Effector CD4-positive, alpha-beta T cell (primary cell): ENCODE data around the gene KLHL36.
"Not testable (repeated sequence)": the region's sequence is repeated elsewhere in the genome, so short reads cannot be mapped to it uniquely, and the experiment has no call there.

Experiments used
- DNase-seq: peaks from one replicate; pipeline ENCODE4 v3.0.0-alpha.2; 2020

The KLHL36 gene

DNA sequence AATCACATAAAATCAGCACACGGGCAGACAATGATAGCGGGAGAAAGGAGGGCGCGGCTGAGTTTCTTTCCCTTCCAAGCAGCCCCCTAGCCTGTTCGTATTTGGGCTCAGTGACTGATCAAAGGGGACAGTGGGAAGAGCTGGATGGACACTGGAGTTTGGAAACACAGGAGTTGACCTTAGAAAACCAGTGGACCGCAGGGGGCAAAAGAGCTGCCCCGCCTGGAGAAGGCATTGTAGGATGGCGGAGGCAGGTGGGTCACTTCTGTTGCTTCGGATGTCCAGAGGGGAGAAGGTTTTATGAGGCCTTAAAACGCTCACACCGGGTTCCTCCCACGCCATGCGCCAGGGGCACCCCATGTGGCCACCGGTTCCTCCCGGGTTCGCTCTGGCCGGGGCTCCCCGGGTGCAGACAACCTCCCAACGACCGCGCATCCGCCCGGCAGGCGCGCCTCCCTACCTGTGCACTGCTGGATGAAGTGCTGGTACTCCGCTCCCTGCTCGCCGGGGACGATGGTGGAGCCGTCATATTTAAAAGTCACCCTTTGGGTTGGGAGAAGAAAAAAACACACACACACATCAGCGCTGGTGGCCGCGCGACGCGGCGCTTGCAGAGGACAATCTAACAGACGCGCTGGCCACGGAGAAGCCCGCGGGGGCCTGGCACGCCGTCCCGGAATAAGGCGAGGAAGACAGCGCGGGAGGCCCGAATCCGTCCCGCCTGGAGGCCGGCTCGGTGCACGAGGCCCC is 31.1 kb upstream of the KLHL36 start:
- no peak for DNase-seq

DNA sequence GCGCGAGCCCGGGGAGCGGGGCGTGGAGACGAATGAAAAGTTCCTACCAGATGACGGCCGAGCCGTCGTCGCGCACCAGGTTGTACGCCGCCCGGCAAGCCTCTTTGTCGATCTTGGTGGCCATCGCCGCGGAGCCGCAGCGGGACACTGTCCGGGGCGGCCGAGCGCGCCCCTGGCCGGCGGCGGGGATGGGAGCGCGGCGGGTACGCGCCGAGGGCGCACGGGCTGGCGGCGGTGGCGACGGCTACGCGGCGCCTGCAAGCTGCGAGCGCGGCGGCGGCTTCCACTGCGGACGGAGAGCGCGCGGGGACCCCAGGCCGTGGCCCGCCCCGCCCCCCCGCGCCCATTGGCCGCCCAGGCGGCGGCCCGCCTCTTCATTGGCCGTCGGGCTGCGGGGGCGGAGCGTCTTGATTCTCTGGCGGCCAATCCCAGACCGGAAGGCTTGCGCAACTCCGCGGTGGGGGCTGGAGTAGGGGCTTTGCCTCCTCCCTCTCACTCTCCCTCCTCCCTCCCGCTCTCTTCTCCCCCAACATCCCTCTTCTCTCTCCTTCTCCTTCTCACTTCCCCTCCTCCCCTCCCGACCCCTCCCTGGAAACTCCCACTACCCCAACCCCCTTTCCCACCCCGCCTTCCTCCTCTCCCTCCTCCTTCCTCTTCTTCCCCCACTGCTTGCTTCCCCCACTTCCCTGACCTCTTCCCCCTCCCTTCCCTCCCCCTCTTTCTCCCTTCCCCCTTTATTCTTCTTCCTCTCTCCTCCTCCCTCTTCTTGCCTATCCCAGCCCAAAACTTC is 30.3 kb upstream of the KLHL36 start, which contains the start of gene COTL1:
Gene COTL1, minus strand, starts transcription at position 288 of the 790 bp plus-strand sequence. Its CDS starts 164 bp downstream, at position 124.
- DNase-seq: peak; percentile 91

DNA sequence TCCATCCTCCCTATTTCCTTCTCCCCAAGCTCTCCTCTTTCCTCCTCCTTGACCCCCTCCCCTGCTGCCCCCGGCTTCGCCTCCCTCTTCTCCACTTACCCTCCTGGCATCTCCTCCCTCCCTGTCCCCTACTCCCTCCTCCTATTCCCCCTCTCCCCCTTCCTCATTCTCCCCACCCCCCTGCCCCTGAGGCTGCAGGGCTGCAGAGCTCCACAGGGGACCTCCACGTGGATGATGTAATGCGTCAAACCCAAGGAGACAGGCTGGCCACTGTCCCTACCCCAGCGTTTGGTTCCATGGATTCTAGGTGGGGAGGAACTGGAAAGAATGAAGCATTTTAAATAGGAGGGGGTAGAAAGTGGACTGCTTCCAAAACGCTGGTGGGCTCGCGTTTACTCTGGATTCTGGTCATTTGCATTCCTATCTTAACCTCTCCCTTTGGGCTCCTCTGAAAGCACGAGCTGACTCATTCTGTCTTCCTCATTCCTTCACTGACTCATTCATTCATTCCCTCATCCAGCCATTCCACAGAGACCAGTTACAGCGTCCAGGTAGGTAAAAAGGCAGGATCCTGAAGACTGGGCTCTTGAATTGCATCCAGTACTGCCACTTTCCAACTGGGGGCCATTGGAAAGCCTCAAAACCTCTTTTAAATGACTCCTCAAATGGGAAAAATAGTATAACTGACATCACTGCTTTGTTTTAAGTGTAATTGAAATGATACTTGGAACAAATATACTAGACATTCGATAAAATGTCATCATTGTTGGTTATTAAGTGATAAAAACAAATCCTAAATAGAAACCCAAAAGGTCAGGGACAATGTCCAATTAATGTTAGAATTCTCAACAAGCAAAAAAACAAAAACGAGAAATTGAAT is 29.5 kb upstream of the KLHL36 start:
- DNase-seq: no peak

DNA sequence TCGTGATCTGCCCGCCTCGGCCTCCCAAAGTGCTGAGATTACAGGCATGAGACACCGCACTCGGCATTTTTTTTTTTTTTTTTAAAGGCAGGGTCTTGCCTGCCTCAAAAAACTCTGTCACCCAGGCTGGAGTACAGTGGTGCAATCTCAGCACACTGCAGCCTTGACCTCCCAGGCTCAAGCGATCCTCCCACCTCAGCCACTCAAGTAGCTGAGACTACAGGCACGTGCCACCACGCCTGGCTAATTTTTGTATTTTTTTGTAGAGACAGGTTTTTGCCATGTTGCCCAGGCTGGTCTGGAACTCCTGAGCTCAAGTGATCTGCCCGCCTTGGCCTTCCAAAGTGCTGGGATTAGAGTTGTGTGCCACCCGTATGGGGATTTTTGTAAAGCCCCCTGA is 27.4 kb upstream of the KLHL36 start:
- DNase-seq: not testable (repeated sequence)

DNA sequence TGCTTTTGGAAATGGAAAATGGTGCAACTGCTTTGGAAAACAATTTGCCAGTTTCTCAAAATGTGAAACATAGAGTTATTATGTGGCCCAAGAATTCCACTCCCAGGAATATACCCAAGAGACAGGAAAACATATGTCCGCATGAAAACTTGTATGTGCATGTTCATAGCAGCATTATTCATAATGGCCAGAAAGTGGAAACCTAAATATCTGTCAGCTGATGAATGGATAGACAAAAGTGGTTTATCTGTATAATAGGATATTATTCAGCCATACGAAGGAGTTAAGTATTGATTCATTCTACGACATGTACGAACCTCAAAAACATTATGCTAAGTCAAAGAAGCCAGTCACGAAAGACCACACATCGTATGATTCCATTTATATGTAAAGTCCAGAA is 22.8 kb upstream of the KLHL36 start:
- no peak for DNase-seq

DNA sequence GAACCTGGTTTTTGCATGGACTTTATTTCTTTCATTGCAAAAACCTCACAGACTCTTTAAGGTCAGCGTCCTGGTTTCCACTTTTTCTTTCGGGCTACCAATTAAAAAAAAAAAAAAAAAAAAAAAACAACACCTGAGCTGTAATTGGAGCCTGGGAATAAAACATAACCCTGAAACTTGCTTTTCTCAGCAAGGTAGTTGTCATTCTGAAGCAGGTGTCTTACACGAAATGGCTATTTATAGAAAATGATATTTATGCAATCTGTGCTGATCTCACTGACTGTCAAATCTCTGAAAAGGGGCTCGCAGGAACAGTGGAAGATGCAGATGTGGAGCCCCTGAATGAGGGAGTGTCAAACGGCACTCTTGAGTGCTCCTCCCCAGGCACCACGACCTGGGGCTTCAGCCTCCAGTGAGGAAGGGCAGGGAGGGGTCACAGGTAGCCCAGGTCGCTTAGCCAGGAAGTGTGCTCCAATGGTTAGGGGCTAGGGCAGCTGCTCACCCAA is 20.0 kb upstream of the KLHL36 start:
- no peak for DNase-seq

DNA sequence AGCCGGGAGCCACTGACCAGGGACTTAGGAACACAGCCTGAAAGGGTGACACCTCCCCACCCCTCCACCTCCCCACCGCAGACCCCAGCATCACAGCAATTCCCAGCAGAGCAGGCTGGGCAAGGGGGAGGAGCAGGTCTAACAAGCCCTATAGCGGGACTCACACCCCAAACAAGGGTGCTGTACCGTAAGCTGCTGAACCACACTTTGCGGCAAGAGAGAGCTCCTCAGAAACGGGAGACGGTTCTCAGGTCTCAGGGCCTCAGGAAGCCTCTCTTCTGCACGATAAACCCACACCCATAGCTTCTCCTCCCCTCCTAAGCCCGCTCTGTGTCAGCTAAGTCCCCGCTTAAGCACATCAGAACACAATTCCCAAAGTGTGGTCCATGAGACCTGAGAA is 18.7 kb upstream of the KLHL36 start:
- no peak for DNase-seq

DNA sequence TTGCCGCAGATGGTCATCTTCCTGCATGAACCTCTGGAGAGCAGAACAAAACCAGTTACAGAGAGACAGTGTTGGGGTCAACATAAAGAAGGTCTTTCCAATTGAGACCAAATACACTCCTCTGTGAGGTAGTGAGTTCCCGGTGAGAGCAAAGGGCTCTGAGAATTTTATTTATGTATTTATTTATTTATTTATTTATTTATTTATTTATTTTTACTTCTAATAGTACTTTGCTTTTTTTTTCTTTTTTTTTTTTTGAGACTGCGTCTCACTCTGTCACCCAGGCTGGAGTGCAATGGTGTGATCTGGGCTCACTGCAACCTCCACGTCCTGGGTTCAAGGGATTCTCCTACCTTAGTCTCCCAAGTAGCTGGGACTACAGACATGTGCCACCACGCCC is 18.3 kb upstream of the KLHL36 start:
- DNase-seq: no peak

DNA sequence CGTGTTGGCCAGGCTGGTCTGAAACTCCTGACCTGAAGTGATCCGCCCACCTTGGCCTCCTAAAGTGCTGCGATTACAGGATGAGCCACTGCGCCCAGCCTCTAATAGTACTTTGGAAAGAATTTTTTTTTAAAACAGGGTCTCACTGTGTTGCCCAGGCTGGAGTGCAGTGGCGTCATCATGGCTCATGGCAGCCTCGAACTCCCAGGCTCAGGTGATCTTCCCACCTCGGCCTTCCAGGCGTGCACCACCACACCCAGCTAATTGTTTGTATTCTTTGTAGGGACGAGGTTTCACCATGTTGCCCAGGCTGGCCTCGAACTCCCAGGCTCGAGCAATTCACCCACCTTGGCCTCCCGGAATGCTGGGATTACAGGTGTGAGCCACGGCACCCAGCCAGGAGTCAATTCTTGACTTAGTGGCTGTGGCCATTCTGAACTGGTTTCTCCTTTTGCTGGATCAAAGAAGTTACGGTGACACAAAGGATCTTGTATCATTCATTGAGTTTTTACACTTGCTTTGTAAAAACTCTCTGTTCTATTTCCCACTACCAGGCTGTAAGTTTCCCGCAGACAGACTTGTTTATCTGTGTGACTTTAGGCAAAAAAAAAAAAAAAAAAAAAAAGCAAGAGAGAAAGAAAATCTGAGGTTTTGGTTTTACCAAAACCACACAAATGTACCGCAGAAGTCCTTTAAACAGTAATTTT is 17.7 kb upstream of the KLHL36 start:
- DNase-seq: no peak

DNA sequence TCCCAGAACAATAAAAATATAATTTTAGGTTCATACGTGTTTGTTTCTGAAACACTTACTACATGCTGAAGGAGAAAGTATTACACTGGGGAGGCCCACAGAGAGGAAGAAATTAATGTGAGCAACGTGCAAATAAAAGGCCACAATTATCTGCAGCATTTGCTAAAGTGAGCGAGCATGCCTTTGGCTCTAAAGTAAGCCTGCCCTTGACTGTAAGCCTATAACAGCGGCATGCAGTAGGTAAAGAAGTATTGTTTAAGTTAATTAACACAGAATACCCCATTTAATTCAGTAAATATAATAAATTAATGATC is 17.2 kb upstream of the KLHL36 start:
- no peak for DNase-seq

DNA sequence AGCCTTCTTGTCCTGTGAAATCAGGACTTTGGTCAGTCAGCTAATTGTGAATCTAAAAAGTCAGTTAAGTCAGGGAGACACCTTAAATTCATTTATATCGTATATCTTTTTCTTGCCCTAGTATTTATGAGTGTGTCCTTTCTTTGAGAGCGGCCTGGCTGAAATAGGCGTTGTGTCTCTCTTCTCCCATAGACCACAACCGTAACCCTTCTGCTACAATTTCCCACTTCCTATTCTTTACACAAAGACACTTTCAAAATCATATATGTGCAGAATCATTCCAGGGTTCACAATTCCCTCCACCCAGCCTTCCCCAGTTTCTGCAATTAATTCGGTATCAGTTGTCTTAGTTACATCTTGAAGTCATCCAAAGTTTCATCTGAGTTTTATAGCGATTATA is 16.4 kb upstream of the KLHL36 start:
- DNase-seq: no peak

DNA sequence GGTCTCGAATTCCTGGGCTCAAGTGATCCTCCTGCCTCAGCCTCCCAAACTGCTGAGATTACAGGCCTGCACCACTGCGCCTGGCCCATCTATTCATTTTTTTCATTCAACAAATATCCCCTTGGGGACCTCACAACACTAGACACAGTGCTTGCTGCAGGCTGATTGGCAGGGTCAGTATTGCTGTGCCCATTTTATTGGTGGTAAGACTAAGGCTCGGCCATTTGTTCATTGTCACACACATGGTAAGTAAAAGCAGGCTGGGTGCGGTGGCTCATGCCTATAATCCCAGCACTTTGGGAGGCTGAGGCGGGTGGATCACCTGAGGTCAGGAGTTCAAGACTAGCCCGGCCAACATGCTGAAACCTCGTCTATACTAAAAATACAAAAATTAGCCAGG is 15.4 kb upstream of the KLHL36 start:
- DNase-seq: not testable (repeated sequence)

DNA sequence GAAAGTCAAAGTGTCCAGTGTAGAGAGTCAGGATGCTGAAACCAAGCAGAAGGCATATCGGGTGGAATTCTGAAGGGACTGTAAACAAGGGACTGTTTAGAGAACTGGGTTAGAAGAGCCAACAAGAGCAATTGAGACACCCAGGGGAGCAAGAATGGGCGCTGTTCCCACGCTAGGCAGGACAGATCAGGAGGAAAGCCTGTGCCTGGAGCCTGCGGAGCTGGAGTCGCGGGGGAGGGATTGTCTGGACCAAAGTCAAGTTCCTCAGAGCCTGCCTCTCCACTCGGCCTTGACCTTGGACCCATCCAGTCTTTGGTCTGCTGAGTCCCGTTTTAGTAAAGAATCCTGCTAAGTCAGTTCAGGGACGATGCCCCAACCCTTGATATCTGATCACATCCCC is 14.7 kb upstream of the KLHL36 start:
- DNase-seq: no peak

DNA sequence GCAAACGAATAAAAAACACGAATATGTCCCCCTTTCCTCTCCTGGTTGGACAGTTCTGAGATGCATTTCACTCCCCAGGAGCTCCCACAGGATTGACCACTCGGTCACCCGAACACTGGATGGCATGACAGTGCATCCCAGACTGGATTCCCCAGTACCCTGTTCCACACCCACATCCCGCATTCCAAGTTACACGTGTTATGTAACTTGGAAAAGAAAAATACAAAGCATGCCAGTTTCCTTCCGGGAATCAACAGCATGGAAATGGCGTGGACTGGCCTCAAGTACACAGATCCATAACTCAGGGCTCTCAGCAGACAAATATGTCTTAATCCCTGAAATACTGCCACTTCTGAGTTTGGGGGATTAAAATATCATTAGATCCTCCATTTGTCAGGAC is 12.6 kb upstream of the KLHL36 start:
- no peak for DNase-seq

DNA sequence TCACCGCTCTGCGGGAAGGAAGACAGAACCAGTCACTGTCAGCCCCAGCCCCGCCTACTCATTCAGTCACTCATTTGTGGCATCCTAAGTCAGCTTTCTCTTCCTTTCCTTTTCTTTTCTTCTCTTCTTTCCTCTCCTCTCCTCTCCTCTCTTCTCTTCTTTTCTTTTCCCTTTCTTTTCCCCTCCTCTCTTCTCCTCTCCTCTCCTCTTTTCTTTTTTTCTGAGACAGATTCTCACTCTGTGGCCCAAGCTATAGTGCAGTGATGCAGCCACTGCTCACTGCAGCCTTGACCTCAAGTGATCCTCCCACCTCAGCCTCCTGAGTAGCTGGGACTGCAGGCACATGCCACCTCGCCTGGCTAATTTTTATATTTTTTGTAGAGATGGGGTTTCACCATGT is 10.6 kb upstream of the KLHL36 start:
- no peak for DNase-seq

DNA sequence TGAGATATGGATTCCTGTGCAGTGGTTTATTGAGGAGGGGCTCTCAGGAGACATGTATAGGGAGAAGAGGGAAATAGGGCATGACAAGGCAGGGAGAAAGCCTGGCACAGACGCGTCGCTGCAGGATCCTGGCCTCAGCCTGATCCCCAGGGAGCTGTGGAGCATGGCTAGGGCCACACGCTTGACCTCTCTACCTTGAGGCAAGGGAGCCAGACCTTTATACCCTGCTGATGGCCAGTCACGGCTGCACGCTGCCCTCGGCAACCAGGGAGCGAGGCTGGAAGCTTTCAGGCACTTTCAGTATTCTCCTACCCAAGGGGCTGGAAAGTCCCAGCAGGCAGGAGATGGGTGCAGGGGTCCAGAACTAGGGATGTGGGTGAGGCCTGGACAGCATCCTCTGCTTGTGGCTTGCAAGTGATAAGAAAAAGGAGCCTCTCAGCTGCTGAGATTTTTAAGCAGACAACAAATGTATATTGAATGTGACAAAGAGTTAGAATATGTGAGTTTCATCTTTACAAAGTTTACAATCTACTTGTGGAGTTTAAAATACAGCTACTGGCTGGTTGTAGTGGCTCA is 10.0 kb upstream of the KLHL36 start:
- no peak for DNase-seq

DNA sequence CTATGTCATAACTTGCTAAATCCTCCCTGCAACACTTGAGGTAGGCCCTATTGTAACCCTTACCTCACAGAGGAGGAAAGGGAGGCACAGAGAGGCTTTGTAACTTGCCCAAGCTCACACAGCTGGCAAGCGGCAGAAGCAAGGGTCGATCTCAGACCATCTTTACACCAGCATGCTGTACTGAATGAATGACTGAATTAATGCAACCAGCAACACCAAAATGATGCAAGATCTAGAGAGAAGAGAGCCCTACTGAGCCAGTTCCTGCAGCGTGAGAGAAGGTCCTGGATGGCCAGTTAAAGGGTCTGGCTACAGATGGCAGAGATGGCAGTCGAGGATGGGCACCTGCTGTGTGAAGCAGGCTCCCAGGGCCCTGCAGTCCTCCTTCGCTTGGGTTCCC is 8.2 kb upstream of the KLHL36 start:
- no peak for DNase-seq

DNA sequence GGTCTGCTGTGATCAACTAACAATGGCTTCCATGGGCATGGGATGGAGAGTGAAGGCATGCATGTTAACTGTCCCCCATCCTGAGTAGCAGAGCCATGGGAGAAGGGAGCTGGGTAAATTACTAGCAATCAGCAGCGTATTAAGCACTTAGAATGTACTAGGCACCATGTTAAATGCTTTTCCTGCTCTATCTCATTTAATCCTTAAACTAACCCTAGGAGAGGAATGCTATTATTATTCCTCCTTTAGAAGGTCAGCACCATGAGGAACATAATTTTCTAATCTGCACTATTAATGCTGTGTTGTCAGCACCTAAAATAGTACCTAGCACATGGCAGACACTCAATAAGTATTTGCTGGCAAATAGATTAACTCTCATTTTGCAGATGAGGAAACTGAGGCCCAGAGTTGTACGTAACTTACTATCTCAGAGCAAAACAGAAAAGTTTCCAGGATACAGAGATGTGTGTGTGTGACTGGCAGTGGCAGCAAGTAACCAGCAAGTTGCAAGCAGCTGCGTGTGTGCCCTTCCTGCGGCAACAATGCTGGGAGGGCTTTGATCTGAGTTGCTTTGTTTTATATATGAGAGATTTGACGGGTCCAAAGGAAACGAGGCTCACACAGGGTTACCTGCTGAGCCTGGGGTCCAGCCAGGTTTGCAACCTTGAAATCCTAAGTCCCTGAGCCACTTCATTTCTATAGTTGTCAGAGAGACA is 6.5 kb upstream of the KLHL36 start:
- DNase-seq: no peak

DNA sequence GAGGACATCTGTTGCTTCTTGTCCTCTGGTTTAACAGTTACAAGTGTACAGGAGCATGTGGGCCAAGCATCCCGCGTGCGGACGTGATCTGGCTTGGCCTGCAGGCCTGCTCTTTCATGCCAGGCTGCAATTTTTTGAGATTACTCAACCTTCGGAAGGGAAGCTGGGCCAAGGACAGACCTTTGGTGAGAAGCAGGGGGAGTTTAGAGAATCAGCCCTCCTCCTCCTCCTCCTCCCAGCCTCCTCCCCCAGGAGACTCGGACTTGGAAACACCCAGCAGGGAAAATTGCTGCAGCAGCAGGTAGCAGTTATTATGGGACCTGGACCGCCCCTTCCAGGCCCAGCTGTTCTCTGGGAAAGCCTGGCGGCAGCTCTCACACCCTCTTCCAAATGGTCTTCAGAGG is 5.1 kb upstream of the KLHL36 start:
- DNase-seq: no peak

DNA sequence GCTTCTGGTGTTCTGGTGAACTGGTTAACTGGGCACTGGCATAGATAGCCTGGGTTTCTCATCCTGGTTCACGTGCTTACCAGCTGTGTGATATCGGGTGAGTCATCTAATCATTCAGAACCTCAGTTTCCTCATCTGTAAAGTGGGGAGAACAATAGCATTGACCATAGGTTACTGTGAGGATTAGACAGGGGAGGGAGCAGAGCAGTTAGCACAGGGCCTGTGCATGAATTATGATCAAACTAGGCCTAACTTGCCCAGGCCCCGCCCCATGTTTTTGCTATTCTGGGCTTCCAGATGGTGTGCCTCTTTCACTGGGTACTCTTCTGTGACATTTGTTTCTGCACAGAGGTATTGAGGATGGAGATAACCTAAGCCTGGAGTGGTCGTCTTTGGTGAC is 4.6 kb upstream of the KLHL36 start:
- DNase-seq: no peak
